HL-60 (cell line): ENCODE data around the gene SCN3A.

ENCODE experiments used
- DNase-seq, 2 experiments: peaks; one replicate each; pipeline ENCODE4 v3.0.0-alpha.2; 2010 to 2020; ENCODE audit warnings: low read depth in 1 of 2, low spot score in 1 of 2
- H3K27ac ChIP-seq: fragments of 250-450 bp; sonication (Bioruptor Pico); replicated peaks from 2 replicates; pipeline ENCODE4 v1.5.1; 2020; ENCODE audit warnings: mild to moderate bottlenecking, moderate library complexity
- H3K27me3 ChIP-seq: fragments of 250-450 bp; sonication (Bioruptor Pico); 2 replicates; pipeline ENCODE4 v1.5.1; 2021; ENCODE audit warnings: mild to moderate bottlenecking, moderate library complexity; ENCODE audit not compliant: insufficient read depth, poor library complexity, severe bottlenecking
- H3K4me3 ChIP-seq: replicated peaks from 2 replicates; pipeline ENCODE4 v1.5.1; 2011; ENCODE audit warnings: mild to moderate bottlenecking, control low read depth, low read length; ENCODE audit not compliant: insufficient read depth
- CTCF ChIP-seq: IDR thresholded peaks from one replicate; pipeline ENCODE4 v1.5.1; 2011; ENCODE audit warnings: low read length, control low read depth, inconsistent platforms; ENCODE audit not compliant: insufficient read depth
- GABPA ChIP-seq: IDR thresholded peaks from 2 replicates; pipeline ENCODE4 v1.6.1; 2012; ENCODE audit warnings: low read depth
- POLR2AphosphoS5 ChIP-seq: IDR thresholded peaks from 2 replicates; pipeline ENCODE4 v1.6.1; 2012; ENCODE audit warnings: low read depth
- REST ChIP-seq: IDR thresholded peaks from 2 replicates; pipeline ENCODE4 v1.6.1; 2012; ENCODE audit warnings: low read depth; ENCODE audit not compliant: insufficient replicate concordance
- SPI1 ChIP-seq: IDR thresholded peaks from 2 replicates; pipeline ENCODE4 v1.6.1; 2012; ENCODE audit warnings: low read depth, mild to moderate bottlenecking, borderline replicate concordance

Gene SCN3A

GRCh38 chr2:165155152-165155551 lies 48.7 kb downstream of the SCN3A start:
- Histone ChIP-seq H3K4me3 (no peak overlapping the region), H3K27ac (no peak overlapping the region), H3K27me3 (no peaks in the 10 kb centered on the region)
- TF ChIP-seq REST (no peak), POLR2AphosphoS5 (no peak), CTCF (no peak), GABPA (no peak), SPI1 (no peak)
- DNase-seq: no peak

GRCh38 chr2:165149439-165149838 lies 54.4 kb downstream of the SCN3A start:
- DNase-seq: no peak
- Histone ChIP-seq H3K4me3 (no peak overlapping the region), H3K27me3 (no peaks in the 10 kb centered on the region), H3K27ac (no peak overlapping the region)
- TF ChIP-seq REST (no peak), SPI1 (no peak), POLR2AphosphoS5 (no peak), CTCF (no peak)

GRCh38 chr2:165147186-165148045 lies 56.4 kb downstream of the SCN3A start:
- TF ChIP-seq SPI1 (no peak), REST (no peak), POLR2AphosphoS5 (no peak), GABPA (no peak), CTCF (no peak)
- DNase-seq: no peak

More at GRCh38 chr2:165147186-165148045, 56.4 kb downstream of the SCN3A start:
- Histone ChIP-seq H3K27me3 (no peaks in the 10 kb centered on the region), H3K4me3 (no peak overlapping the region), H3K27ac (no peak overlapping the region)
